Measurements from ENCODE around the gene CGB7. TPM values are rescaled to one million over a fixed set of nuclear protein-coding genes. Genes with fewer than 3 reads are reported as not detected.

Gene CGB7
- total and polyA plus RNA-seq, 10 of the 15 experiments (the other 5 are each of a cell fraction or from before 2014, with no cell fraction given), result 0.06 TPM; not detected in 9

- intact Hi-C loops (cut with micrococcal nuclease; ENCODE audit: unreplicated experiment) (no loop called here), in situ Hi-C loops (cut with MboI) (no loop called here)
- 91% methylated on average over 12 of the region's 12 CpGs for WGBS (ENCODE audit: insufficient coverage, insufficient replicate concordance, low lambda C conversion rate, missing lambda C conversion rate)
- H3K27me3 ChIP-seq (replicated peaks in 1 of 2; ENCODE audit: control insufficient read depth in 2 of 2, insufficient read depth in 2 of 2, low read length in 1 of 2), result no peaks in the 10 kb centered on the region
- H2AFZ ChIP-seq (ENCODE audit: control insufficient read depth, low read depth, low read length), result no peak overlapping the region
- no peaks in the 10 kb centered on the region; the same call in 1 of the 2 replicates for H3K79me2 ChIP-seq (ENCODE audit: control insufficient read depth, insufficient read depth, low read length)
- no peaks in the 10 kb centered on the region for H3K4me1 ChIP-seq (ENCODE audit: control insufficient read depth, insufficient read depth, low read length)
- no peak overlapping the region for H3K9ac ChIP-seq (ENCODE audit: control insufficient read depth, insufficient read depth, low read length)
- ChIA-PET POLR2A (no interaction called here), RAD21 (ENCODE audit: unreplicated experiment) (no interaction called here), SMC1A (ENCODE audit: uncharacterized antibody, unreplicated experiment) (interaction anchor here (1.3 kb wide), 1 partner anchor 98 kb away, joined by 4 read pairs; no protein-coding TSS in a partner anchor), CTCF (interaction anchor here (3.8 kb wide), 1 partner anchor 45 kb away, joined by 54 read pairs; no protein-coding TSS in a partner anchor)
- no peak for ATAC-seq
- DNase-seq (ENCODE audit: low read depth, low spot score), result no peak
- BruUV-seq (replicated peaks), result no TSS peak
- TF ChIP-seq POLR2A (IDR thresholded peaks at IDR 0.05; ENCODE audit: low read depth, low read length), result peak; percentile 49
- no peak for TF ChIP-seq ZZZ3 (IDR thresholded peaks at IDR 0.05; ENCODE audit: control insufficient read depth, insufficient read length, low read depth)
- no peak for TF ChIP-seq YBX1 (IDR thresholded peaks at IDR 0.05)
- no peak for TF ChIP-seq DPF2 (IDR thresholded peaks at IDR 0.05)
- no peak for TF ChIP-seq ZSCAN29 (IDR thresholded peaks at IDR 0.05)
- TF ChIP-seq EED (IDR thresholded peaks at IDR 0.05; ENCODE audit: low read depth), result no peak
- TF ChIP-seq CEBPB (IDR thresholded peaks at IDR 0.05; ENCODE audit: borderline replicate concordance in 1 of 2, low read depth in 2 of 2, low read length in 2 of 2), result no peak
- H3K36me3 ChIP-seq (ENCODE audit: control insufficient read depth in 2 of 2, insufficient read depth in 2 of 2, low read length in 1 of 2), result peaks cover 15 to 51% of the 10 kb centered on the region in 2 experiments
- H4K20me1 ChIP-seq (ENCODE audit: control insufficient read depth, insufficient read depth), result peaks cover 3% of the 10 kb centered on the region; the same call in 1 of the 2 replicates
- no peak overlapping the region for H3K4me3 ChIP-seq
- no peak overlapping the region for H3K4me2 ChIP-seq (ENCODE audit: control insufficient read depth, insufficient read depth)
- no peaks in the 10 kb centered on the region for H3K9me3 ChIP-seq (replicated peaks; ENCODE audit: control insufficient read depth, insufficient read depth, low read length)
- H3K27ac ChIP-seq (ENCODE audit: control insufficient read depth, insufficient read depth), result no peak overlapping the region
- FAIRE-seq, result no peak
Observed at GRCh38 chr19:49101160-49101559, 43.6 kb upstream of the CGB7 start.

- ChIA-PET POLR2A (interaction anchor here (0.5 kb wide), 1 partner anchor 26 kb away, joined by 8 read pairs; no protein-coding TSS in a partner anchor), CTCF (interaction anchor here (0.7 to 4.9 kb wide), 21 partner anchors 7 to 312 kb away, joined by 3 to 56 read pairs (median 11); partner anchors contain the start of gene LIN7B), SMC1A (ENCODE audit: uncharacterized antibody, unreplicated experiment) (interaction anchor here (1.6 to 2.3 kb wide), 2 partner anchors 100 to 109 kb away, joined by 5 to 22 read pairs; no protein-coding TSS in a partner anchor), RAD21 (ENCODE audit: unreplicated experiment) (interaction anchor here (1.5 to 2.0 kb wide), 2 partner anchors 47 to 100 kb away, joined by 13 to 19 read pairs; no protein-coding TSS in a partner anchor)
- no peak overlapping the region for H2AFZ ChIP-seq (ENCODE audit: control insufficient read depth, low read depth, low read length)
- peaks cover 25 to 40% of the 10 kb centered on the region in 2 experiments; a peak in 3 of 4 replicates for H3K36me3 ChIP-seq (ENCODE audit: control insufficient read depth in 2 of 2, insufficient read depth in 2 of 2, low read length in 1 of 2)
- H3K9ac ChIP-seq (ENCODE audit: control insufficient read depth, insufficient read depth, low read length), result no peak overlapping the region
- H3K4me2 ChIP-seq (ENCODE audit: control insufficient read depth, insufficient read depth), result no peak overlapping the region
- 93% methylated on average over 4 of the region's 4 CpGs for WGBS (ENCODE audit: insufficient coverage, insufficient replicate concordance, low lambda C conversion rate, missing lambda C conversion rate)
- no peaks in the 10 kb centered on the region for H3K9me3 ChIP-seq (replicated peaks; ENCODE audit: control insufficient read depth, insufficient read depth, low read length)
- no peaks in the 10 kb centered on the region for H3K27me3 ChIP-seq (replicated peaks in 1 of 2; ENCODE audit: control insufficient read depth in 2 of 2, insufficient read depth in 2 of 2, low read length in 1 of 2)
- ATAC-seq, result no peak
- no peak for DNase-seq (ENCODE audit: low read depth, low spot score)
- BruUV-seq (replicated peaks), result no TSS peak
- H3K4me3 ChIP-seq, result no peak overlapping the region
- no peaks in the 10 kb centered on the region for H3K4me1 ChIP-seq (ENCODE audit: control insufficient read depth, insufficient read depth, low read length)
- H4K20me1 ChIP-seq (ENCODE audit: control insufficient read depth, insufficient read depth), result peaks cover 3% of the 10 kb centered on the region; the same call in 1 of the 2 replicates
- intact Hi-C loops (cut with micrococcal nuclease; ENCODE audit: unreplicated experiment), result loop anchor here (1.0 kb wide), 1 partner anchor 48 kb away; no protein-coding TSS in a partner anchor
- no peaks in the 10 kb centered on the region; the same call in 1 of the 2 replicates for H3K79me2 ChIP-seq (ENCODE audit: control insufficient read depth, insufficient read depth, low read length)
- in situ Hi-C loops (cut with MboI), result loop anchor here (5.0 kb wide), 1 partner anchor 109 kb away; no protein-coding TSS in a partner anchor
- H3K27ac ChIP-seq (ENCODE audit: control insufficient read depth, insufficient read depth), result no peak overlapping the region
- FAIRE-seq, result no peak
- TF ChIP-seq CHD4 (IDR thresholded peaks at IDR 0.05) (no peak), SMAD1 (IDR thresholded peaks at IDR 0.05; ENCODE audit: low read depth, partially characterized antibody) (no peak), JUNB (IDR thresholded peaks at IDR 0.05) (no peak), IKZF1 (conservative IDR thresholded peaks at IDR 0.05) (no peak), BCL11A (IDR thresholded peaks at IDR 0.05; ENCODE audit: low read depth, low read length) (no peak), CEBPZ (IDR thresholded peaks at IDR 0.05; ENCODE audit: low read depth, low read length) (no peak), HDAC6 (IDR thresholded peaks at IDR 0.05; ENCODE audit: unreplicated experiment) (no peak), YY1 (IDR thresholded peaks at IDR 0.05; ENCODE audit: low read depth, low read length) (no peak), RCOR1 (conservative IDR thresholded peaks at IDR 0.05; ENCODE audit: low read depth, low read length) (no peak), ZNF274 (IDR thresholded peaks at IDR 0.05; ENCODE audit: insufficient read depth, insufficient read length) (no peak)
Observed at GRCh38 chr19:49098795-49099194, 41.2 kb upstream of the CGB7 start.

Measured in GM12878 (cell line).